ENCODE data around the gene FUBP3.

FUBP3 gene

GRCh38 chr9:130634801-130635200 lies 55.4 kb downstream of the FUBP3 start:
- DNase-seq = no peak

- DNase-seq = no peak
Observed at GRCh38 chr9:130635306-130635705, 55.9 kb downstream of the FUBP3 start.

GRCh38 chr9:130635721-130636647 lies 56.6 kb downstream of the FUBP3 start:
- no peak for DNase-seq

- no peak for DNase-seq
Observed at GRCh38 chr9:130636648-130637020, 57.3 kb downstream of the FUBP3 start.

- no peak for DNase-seq
Observed at GRCh38 chr9:130638284-130639123, 59.1 kb downstream of the FUBP3 start.

- no peak for DNase-seq
Observed at GRCh38 chr9:130639124-130639765, 59.9 kb downstream of the FUBP3 start.

- DNase-seq = no peak
Observed at GRCh38 chr9:130639866-130640555, 60.6 kb downstream of the FUBP3 start.

GRCh38 chr9:130640681-130641080 lies 61.3 kb downstream of the FUBP3 start:
- no peak for DNase-seq

- no peak for DNase-seq
Observed at GRCh38 chr9:130642926-130643325, 63.5 kb downstream of the FUBP3 start.

GRCh38 chr9:130651221-130651620 lies 71.8 kb downstream of the FUBP3 start:
- no peak for DNase-seq

GRCh38 chr9:130651752-130652151 lies 72.4 kb downstream of the FUBP3 start:
- no peak for DNase-seq

GRCh38 chr9:130654879-130655278 lies 75.5 kb downstream of the FUBP3 start:
- no peak for DNase-seq

- DNase-seq = no peak
Observed at GRCh38 chr9:130658893-130659698, 79.7 kb downstream of the FUBP3 start.

GRCh38 chr9:130659699-130660248 lies 80.4 kb downstream of the FUBP3 start:
- no peak for DNase-seq

GRCh38 chr9:130660326-130660682 lies 80.9 kb downstream of the FUBP3 start:
- DNase-seq = no peak

GRCh38 chr9:130660683-130661450 lies 81.5 kb downstream of the FUBP3 start:
- no peak for DNase-seq

- no peak for DNase-seq
Observed at GRCh38 chr9:130661451-130662098, 82.2 kb downstream of the FUBP3 start.

- no peak for DNase-seq
Observed at GRCh38 chr9:130662099-130662969, 83.0 kb downstream of the FUBP3 start.

GRCh38 chr9:130662970-130663257 lies 83.5 kb downstream of the FUBP3 start:
- no peak for DNase-seq
